ENCODE measurements around the gene TTLL10.
A peak's percentile ranks its signal among the peaks of the same experiment; 100 is the strongest.

TTLL10 gene, protein sequence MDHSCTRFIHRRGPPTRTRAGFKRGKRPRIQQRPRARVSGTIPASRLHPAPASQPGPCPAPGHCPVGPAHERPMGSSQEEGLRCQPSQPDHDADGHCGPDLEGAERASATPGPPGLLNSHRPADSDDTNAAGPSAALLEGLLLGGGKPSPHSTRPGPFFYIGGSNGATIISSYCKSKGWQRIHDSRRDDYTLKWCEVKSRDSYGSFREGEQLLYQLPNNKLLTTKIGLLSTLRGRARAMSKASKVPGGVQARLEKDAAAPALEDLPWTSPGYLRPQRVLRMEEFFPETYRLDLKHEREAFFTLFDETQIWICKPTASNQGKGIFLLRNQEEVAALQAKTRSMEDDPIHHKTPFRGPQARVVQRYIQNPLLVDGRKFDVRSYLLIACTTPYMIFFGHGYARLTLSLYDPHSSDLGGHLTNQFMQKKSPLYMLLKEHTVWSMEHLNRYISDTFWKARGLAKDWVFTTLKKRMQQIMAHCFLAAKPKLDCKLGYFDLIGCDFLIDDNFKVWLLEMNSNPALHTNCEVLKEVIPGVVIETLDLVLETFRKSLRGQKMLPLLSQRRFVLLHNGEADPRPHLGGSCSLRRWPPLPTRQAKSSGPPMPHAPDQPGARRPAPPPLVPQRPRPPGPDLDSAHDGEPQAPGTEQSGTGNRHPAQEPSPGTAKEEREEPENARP

DNA sequence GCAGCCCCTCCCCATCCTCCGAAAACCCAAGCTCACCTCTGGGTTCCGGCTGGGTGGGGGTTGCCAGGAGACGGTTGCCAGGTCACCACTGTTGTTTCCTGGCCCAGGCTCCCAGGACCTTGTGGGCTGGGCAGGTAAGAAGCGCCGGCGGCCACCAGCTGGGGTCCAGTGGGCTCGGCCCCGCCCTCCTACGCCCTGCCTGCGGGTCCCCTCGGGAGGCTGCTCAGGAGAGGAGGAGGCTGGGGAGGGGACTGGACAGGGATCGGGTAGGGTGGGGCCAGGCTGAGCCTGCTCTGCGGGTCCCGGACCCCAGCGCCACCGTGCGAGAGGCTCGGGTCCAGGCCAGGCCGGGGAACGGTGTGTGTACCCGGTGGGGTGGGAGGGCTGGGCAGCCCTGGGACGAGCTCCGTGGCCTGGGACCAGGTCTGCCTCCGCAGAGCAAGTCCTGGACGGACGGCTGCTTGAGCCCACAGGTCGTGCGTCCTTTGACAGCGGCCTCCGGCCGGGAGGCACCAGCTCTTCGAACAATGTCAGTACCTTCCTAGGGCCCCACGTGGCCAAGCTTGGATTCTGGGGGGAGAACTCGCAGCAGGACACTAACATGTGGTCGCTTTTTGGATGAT lies at the start of gene TTLL10:
TTLL10 (plus strand) TSS at position 88 of the 623 bp plus-strand sequence. CDS start 5,336 bp downstream, outside the sequence.
- peak; percentile 25 for DNase-seq

DNA sequence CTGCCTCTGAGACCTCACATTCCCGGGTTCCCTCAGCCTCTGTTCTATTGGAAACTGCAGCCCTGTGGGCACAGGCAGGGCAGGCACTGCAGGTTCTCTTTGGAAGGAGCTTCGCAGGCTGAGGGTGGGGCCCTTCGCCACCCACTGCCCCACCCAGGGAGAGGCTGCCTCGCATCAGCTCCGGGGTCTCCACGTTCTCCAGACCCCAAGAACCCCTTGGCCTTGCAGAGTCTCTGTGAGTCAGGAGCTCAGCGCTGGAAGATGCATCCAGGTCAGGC lies 49.2 kb upstream of the TTLL10 start:
- no peak for DNase-seq

- no peak for DNase-seq
These were observed 48.7 kb upstream of the TTLL10 start for GRCh38 chr1:1124786-1125642.

- no peak for DNase-seq
These were observed 47.7 kb upstream of the TTLL10 start for GRCh38 chr1:1125945-1126344.

DNA sequence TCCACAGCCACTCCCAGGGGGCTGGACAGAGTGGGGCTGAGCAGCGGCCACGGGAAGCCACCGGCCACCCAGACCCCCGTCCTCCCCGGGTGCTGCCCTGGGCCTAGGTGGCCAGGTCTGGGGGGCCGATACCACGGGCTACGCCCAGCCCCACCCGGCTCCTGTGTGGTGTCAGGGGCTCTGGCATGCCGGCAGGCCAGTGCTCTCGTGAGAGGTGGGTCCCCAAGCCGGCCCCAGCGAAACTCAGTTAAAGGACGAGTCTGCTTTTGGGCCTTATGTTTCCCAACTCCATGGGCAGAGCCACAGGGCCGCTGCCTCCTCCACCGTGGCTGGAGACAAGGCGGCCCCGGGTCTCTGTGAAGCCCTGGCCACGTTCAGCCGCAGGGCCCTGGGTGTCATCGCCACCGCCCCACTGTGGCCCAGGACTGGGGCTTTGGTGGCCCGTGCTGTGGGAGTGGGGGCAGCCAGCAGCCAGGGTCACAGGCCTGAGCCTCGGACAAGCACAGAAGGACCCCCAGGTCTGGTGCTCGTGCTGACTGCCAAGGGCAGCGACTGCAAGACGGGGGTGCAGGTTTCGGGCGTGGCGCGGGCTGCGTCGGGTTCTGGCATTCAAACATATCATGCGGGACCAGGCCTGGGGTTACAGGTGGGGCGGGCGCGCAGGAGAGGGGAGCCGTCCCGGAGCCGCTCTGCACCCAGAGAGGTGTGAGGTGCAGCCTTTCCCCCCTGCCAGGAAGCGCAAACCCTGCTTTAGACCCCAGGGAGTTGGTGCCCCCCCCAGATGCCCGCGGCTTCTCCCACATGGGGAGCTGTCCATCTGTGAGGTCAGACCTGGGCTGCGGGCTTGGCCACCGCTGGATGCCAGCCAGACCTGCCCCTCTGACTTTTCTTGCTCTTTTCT lies 45.9 kb upstream of the TTLL10 start:
- DNase-seq, result no peak

- DNase-seq, result no peak
These were observed 45.1 kb upstream of the TTLL10 start for GRCh38 chr1:1128454-1129139.

DNA sequence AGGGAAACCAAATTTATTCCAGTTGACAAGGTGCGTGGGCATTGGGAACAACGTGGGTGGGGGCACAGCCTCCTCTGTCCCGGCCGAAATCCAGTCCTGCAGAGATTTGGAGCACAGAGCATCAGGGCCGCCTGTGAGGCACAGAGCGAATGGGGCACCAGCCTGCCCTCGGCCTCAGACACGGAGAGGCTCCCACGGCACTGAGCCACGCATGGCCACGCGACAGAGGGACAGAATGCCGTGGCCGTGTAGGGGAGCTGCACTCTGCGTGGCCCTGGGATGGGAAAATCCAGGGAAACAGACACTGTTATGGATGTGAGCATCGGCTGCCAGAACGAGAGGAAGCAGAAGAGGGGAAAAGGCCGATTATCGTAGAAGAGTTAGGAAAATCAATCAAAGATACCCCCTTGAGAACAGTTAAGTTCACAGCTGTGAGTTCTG lies 44.3 kb upstream of the TTLL10 start:
- no peak for DNase-seq

DNA sequence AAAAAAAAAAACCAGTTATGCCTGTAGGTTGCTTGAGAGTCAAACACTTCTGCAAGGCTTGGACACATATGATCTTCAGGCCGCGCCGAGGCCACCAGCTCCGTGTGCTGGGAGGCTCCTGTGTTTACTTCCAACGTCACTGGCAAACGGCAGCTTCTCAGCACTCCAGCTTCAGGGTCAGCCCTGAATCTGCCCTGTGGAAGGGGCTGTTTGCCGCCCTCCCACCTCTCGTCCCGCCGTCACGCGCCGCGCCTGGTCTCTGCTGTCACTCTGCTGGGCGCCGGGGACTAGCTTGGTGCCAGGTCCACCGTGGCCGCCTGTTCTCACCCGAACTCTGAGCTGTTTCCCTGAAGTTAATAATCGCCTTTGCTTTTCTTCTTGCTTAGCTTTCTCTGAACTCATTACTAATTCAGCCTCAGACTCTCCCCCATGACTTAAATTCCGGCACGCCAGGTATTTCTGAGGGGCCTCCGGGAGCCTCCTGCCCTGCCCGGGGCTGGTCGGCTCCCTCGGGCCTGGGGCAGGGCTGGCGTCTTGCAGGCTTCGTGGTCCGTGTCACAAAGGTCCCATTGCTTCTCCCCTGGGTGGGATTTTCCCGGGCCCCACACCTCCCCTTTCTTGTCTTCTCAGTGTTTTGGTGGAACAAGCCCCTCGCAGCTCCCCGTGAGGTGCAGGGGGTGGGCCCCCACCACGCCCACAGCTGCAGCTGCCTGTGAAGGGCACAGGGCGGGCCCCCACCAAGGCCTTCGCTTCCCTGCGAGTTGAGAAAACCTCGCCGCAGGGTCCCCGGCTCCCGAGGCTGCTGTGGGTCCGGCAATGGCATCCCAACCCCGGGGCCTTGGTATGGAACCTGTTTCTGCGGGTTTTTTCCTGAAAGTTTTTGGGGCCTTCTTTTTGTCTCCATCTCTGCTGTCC lies 43.2 kb upstream of the TTLL10 start:
- no peak for DNase-seq

DNA sequence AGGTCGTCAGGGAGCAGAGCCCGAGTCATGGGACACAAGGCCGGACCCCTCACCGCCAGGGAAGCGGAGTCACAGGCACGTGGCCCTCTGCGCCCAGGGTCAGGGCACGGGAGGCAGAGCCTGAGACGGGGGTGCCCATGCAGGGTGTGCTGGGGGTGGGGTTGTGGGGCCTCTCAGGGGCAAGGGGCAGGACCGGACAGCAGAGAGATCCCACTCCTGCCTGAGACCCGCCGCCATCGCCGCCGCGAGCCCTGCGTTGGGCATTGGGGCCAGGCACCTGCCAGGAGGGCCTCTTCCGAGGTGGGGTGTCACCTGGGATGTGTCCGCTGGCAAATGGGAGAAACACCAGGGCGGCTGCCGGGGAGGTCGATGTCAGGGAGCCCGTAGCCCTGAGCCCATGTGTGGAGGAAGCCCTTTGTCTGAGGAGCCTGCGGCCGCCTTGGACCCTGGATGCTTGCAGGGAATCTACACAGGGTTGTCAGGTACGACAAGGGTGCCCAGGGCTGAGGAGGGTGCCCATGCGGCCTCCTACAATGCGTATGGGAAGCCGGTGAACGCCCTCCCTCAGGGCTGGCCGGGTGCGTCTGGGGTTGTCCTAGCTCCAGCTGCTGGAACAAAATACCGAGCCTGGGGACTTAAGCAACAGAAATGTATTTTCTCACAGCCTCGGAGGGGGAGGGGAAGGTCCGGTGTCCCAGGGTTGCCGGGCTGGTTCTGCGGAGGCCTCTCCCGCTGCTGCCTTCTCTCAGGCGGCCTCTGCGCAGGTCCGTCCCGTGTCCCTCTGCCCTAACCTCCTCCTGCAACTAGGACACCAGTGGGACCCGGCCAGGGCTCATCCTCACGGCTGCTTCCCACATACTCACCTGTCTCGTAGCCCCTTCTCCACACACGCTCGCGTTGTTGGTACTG lies 41.4 kb upstream of the TTLL10 start:
- DNase-seq, result no peak

GRCh38 chr1:1132956-1133750 lies 40.5 kb upstream of the TTLL10 start:
- no peak for DNase-seq

DNA sequence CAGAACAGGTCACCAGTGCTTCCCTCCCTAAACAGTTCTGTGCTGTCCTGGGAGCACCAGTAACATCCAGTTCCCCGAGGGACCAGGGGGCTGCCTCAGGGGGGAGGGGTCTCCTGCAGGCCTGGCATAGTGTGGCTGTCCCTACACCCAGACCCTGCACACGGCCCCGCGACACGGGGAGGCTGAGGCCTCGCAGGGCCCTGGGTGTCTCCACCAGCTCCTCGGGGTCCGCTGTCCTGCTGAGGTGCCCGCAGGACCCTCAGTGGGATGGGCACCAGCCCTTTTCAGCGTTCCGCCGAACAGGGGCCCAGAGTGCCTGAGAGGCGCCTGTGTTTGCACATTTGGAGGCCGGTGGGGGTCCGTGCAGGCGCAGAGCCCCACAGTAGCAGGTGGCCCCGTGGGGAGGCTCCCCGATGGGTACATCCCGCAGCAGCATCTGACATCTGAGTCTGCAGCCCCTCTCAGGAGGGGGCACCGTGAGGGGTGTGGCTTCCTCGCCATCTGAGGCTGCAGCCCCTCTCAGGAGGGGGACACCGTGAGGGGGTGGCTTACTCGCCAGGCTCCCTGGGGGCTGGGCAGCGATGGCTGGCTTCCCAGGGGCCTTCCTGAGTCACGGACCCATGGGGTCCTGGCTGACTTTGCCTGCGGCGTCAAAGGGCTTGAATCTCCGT lies 39.2 kb upstream of the TTLL10 start:
- no peak for DNase-seq

DNA sequence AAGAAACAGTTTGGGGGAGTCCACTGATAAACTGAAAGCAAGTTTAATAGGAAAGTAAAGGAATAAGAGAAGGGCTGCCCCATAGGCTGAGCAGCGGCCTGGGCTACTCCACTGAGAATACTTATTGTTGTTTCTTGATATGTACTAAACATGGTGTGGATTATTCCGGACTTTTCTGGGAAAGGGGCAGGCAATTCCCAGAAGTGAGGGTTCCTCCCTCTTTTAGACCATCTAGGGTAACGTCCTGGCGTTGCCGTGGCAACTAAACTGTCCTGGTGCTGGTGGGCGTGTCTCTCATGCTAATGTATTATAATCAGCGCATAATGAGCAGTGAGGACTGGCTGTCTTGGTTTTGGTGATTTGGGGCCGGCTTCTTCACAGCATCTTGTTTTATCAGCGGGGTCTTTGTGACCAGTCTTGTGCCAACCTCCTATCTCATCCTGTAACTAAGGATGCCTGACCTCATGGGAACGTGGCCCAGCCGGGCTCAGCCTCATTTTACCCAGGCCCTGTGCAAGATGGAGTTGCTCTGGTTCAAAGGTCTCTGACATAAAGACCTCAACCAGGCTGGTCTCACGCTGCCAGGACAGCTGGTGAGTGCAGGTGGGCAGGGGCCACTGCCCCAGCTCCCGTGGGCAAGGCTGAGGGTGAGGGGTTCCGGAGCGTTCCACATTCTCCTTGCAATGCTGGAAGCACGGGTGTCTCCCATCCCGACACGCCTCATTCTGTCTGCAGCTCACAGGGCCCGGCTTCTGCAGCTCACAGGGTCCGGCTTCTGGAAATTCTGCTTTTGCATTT lies 38.1 kb upstream of the TTLL10 start:
- DNase-seq, result no peak

DNA sequence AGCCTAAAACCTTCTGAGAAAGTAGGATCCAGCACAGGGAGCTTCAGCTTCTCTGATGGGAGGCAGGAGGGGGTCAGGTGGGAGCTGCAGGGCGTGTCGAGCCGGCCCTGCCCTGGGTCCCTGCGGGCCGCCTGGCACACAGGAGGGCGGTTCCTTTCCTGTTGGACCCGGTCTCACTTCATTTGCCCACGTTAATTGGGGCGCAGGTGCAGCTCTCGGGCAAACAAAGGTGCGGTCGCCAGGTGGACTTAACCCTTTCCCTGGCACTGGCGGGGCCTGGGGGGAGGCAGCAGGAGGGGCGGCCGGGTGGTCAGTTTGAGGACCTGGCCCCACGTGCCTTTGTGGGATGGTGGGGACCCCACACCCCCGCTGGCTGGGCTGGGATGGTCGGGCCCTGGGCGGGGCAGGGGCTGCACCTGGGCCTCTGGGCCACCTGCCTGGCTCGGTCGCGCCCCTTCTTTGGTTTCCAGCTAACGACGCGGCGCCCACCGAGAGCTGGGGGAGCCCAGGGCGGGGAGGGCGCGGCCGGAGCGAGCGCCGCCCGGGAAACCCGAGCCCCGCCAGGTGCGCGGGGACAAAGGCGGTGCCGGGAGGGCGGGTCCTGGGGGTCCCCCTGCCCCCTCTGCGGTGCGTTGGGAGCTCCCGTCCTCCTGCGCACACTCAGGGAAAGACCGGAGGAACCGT lies 37.0 kb upstream of the TTLL10 start:
- no peak for DNase-seq

- peak; percentile 68 for DNase-seq
These were observed 36.2 kb upstream of the TTLL10 start for GRCh38 chr1:1137256-1138045.

DNA sequence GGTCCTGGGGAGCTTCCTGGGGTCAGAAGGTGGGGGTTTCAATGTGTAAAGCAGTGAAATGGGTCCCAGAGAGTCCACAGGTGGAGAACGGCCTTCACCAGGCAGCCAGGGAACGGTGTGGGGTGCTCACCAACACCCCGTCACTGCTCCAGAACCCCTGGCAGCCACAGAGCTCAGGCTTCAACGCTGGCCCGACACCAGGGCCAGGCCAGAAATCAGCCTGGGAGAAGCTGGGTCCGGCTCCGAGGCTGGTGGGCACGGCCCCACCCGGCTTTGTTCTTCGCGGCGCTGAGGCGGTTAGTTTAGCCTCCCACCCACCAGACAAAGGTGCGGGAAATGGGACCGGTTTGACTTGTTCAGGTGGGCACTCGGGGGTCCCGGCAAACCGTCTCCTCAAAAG lies 33.0 kb upstream of the TTLL10 start:
- no peak for DNase-seq
